Stimulated activated memory B cell treated with anti-CD40 and anti-IgM and Interleukin-4, amounts not matched to agents 10 μg/mL and 1 μg/mL and 100 μg/mL, for 72 hours (primary cell): Measurements from ENCODE around the gene HSPA4.
A peak's percentile ranks its signal among the peaks of the same experiment; 100 is the strongest.

Experiments used
- ATAC-seq: fragments of 150-1000 bp; cut with Tn5 transposase; 2 replicates; pipeline ENCODE4 v1.10.0; 2021
- H3K27ac Mint-ChIP-seq: one replicate; pipeline ENCODE4 v1.8.0; 2022; ENCODE audit warnings: mild to moderate bottlenecking, mixed read lengths
- H3K27me3 Mint-ChIP-seq: one replicate; pipeline ENCODE4 v1.8.0; 2022; ENCODE audit warnings: mixed read lengths
- H3K36me3 Mint-ChIP-seq: one replicate; pipeline ENCODE4 v1.8.0; 2022; ENCODE audit warnings: mixed read lengths
- H3K4me1 Mint-ChIP-seq: one replicate; pipeline ENCODE4 v1.8.0; 2022; ENCODE audit warnings: mixed read lengths
- H3K4me3 Mint-ChIP-seq: one replicate; pipeline ENCODE4 v1.8.0; 2022; ENCODE audit warnings: mild to moderate bottlenecking, moderate library complexity, mixed read lengths
- H3K9me3 Mint-ChIP-seq: one replicate; pipeline ENCODE4 v1.8.0; 2022; ENCODE audit warnings: mixed read lengths

Gene HSPA4

GRCh38 chr5:133145436-133146170, 93.8 kb downstream of the HSPA4 start:
- Mint-ChIP-seq H3K4me3 (no peak overlapping the region), H3K36me3 (peaks cover 14% of the 10 kb centered on the region), H3K9me3 (peaks cover 12% of the 10 kb centered on the region), H3K4me1 (no peaks in the 10 kb centered on the region), H3K27me3 (peaks cover 29% of the 10 kb centered on the region), H3K27ac (no peak overlapping the region)
- ATAC-seq, result peak; percentile 62

DNA sequence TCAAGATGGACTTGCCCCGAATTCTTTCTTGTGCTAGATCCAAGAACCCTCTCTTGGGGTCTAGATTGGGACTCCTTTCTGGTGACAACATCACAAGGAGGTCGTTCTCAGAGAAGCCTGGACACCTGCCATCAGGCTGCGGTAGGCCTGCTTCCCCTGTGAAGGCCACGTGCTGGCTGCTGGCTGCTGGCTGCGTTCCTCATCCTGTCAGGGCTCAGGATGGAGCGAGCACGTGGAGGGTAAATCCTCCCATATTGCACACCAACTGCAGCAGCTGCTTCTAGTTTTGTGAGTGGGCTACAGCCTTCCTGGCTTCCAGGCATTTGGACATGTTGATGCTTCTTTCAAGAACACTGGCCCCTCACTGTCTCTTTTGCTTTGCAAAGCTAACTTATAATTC, 95.6 kb downstream of the HSPA4 start:
- ATAC-seq, result no peak
- no peaks in the 10 kb centered on the region for H3K4me1 Mint-ChIP-seq

GRCh38 chr5:133147815-133148567, 96.2 kb downstream of the HSPA4 start:
- H3K27ac Mint-ChIP-seq, result no peak overlapping the region
- peaks cover 14% of the 10 kb centered on the region for H3K36me3 Mint-ChIP-seq
- peaks cover 12% of the 10 kb centered on the region for H3K9me3 Mint-ChIP-seq
- H3K4me3 Mint-ChIP-seq, result no peak overlapping the region
- H3K4me1 Mint-ChIP-seq, result no peaks in the 10 kb centered on the region
- peaks cover 18% of the 10 kb centered on the region for H3K27me3 Mint-ChIP-seq
- no peak for ATAC-seq

More for the DNA sequence above, 95.6 kb downstream of the HSPA4 start:
- Mint-ChIP-seq H3K27me3 (peaks cover 21% of the 10 kb centered on the region), H3K9me3 (peaks cover 12% of the 10 kb centered on the region), H3K27ac (no peak overlapping the region), H3K4me3 (no peak overlapping the region), H3K36me3 (peaks cover 14% of the 10 kb centered on the region)

GRCh38 chr5:133149345-133149744, 97.5 kb downstream of the HSPA4 start:
- Mint-ChIP-seq H3K27ac (no peak overlapping the region), H3K27me3 (peaks cover 5% of the 10 kb centered on the region), H3K4me3 (no peak overlapping the region)

GRCh38 chr5:133150909-133151544, 99.2 kb downstream of the HSPA4 start:
- Mint-ChIP-seq H3K9me3 (no peaks in the 10 kb centered on the region), H3K36me3 (no peaks in the 10 kb centered on the region), H3K4me1 (no peaks in the 10 kb centered on the region), H3K27me3 (no peaks in the 10 kb centered on the region), H3K27ac (no peak overlapping the region), H3K4me3 (no peak overlapping the region)
- ATAC-seq, result no peak

More at GRCh38 chr5:133149345-133149744, 97.5 kb downstream of the HSPA4 start:
- Mint-ChIP-seq H3K4me1 (no peaks in the 10 kb centered on the region), H3K36me3 (peaks cover 2% of the 10 kb centered on the region), H3K9me3 (peaks cover 3% of the 10 kb centered on the region)
- ATAC-seq, result no peak

DNA sequence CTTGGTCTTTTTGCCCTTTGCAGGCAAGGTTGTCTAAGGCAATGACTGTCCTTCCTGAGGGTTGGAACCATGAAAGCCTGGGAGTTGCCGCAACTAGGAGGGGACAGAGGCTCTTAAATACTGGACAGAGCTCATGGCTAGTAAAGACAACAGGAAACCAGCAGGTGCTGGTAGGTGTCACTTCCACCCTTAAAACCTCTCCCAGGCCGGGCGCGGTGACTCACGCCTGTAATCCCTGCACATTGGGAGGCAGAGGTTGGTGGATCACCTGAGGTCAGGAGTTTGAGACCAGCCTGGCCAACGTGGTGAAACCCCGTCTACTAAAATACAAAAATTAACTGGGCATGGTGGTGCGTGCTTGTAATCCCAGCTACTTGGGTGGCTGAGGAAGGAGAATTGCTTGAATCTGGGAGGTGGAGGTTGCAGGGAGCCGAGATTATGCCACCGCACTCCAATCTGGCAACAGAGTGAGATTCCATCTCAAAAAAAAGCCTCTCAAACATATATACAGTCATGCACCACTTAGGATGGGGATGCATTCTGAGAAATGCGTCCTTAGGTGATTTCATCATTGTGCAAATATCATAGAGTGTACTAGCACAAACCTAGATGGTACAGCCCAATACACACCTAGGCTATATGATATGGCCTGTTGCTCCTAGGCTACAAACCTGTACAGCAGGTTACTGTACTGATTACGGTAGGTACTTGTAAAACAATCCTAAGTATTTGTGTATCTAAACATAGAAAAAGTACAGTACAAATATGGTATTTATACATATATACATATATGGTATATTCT, 102.7 kb downstream of the HSPA4 start:
- Mint-ChIP-seq H3K27ac (no peak overlapping the region), H3K4me3 (no peak overlapping the region), H3K4me1 (no peaks in the 10 kb centered on the region), H3K27me3 (no peaks in the 10 kb centered on the region), H3K9me3 (peaks cover 5% of the 10 kb centered on the region), H3K36me3 (no peaks in the 10 kb centered on the region)
- ATAC-seq, result no peak

GRCh38 chr5:133155326-133155969, 103.6 kb downstream of the HSPA4 start:
- Mint-ChIP-seq H3K4me1 (no peaks in the 10 kb centered on the region), H3K4me3 (no peak overlapping the region), H3K9me3 (peaks cover 5% of the 10 kb centered on the region), H3K27ac (no peak overlapping the region), H3K36me3 (no peaks in the 10 kb centered on the region), H3K27me3 (no peaks in the 10 kb centered on the region)
- no peak for ATAC-seq
